Skeletal muscle satellite cell (primary cell): Measurements from ENCODE around the gene QSOX1.

Experiments
- H3K27me3 ChIP-seq: 2 replicates; pipeline ENCODE4 v1.7.0; 2013; ENCODE audit warnings: low read length; ENCODE audit not compliant: control insufficient read depth, insufficient read depth
- H3K36me3 ChIP-seq: 2 replicates; pipeline ENCODE4 v1.7.0; 2013; ENCODE audit warnings: mild to moderate bottlenecking, control low read depth, low read length; ENCODE audit not compliant: insufficient read depth
- H3K4me1 ChIP-seq: 2 replicates; pipeline ENCODE4 v1.7.0; 2013; ENCODE audit warnings: low read length; ENCODE audit not compliant: control insufficient read depth, insufficient read depth
- H3K4me2 ChIP-seq: 2 replicates; pipeline ENCODE4 v1.7.0; 2013; ENCODE audit warnings: mild to moderate bottlenecking, low read length
- H3K4me3 ChIP-seq: 2 replicates; pipeline ENCODE4 v1.7.0; 2013; ENCODE audit warnings: low read length
- H3K9ac ChIP-seq: 2 replicates; pipeline ENCODE4 v1.7.0; 2013; ENCODE audit warnings: mild to moderate bottlenecking, low read depth, low read length, moderate library complexity
- H3K9me3 ChIP-seq: replicated peaks from 2 replicates; pipeline ENCODE4 v1.7.0; 2013; ENCODE audit warnings: mild to moderate bottlenecking, control low read depth, low read length

The QSOX1 gene

GRCh38 chr1:180243517-180244221 is 89.0 kb downstream of the QSOX1 start:
- Histone ChIP-seq H3K4me1 (peaks cover 3% of the 10 kb centered on the region), H3K27me3 (peaks cover 69% of the 10 kb centered on the region), H3K36me3 (no peaks in the 10 kb centered on the region), H3K9me3 (no peaks in the 10 kb centered on the region), H3K4me3 (no peak overlapping the region), H3K9ac (no peak overlapping the region), H3K4me2 (no peak overlapping the region)

DNA sequence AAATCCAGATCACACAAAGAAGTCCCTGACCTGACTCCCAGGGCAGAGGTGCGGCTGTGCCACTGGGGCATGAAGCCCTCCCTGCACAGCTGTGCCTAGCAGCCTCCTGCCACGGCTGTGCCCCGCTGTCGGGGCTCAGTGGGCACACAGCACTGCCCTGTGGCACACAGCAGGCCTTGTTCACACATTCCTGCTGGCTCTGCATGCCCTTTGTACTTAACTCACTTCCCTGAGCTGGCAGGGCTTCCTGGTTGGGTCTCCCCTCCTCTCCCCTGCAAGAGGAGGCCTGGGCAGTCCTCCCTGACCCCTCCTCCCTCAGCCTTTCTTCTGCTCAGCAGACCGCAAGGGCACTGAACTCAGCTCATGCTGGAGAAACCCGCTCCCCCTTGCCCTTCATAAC is 90.2 kb downstream of the QSOX1 start:
- Histone ChIP-seq H3K9me3 (no peaks in the 10 kb centered on the region), H3K9ac (no peak overlapping the region), H3K27me3 (peaks cover 63% of the 10 kb centered on the region), H3K4me3 (no peak overlapping the region), H3K36me3 (no peaks in the 10 kb centered on the region), H3K4me1 (peaks cover 3% of the 10 kb centered on the region), H3K4me2 (no peak overlapping the region)

GRCh38 chr1:180246579-180246978 is 91.9 kb downstream of the QSOX1 start:
- H3K36me3 ChIP-seq = no peaks in the 10 kb centered on the region
- no peak overlapping the region for H3K9ac ChIP-seq
- peaks cover 3% of the 10 kb centered on the region for H3K4me1 ChIP-seq
- H3K4me2 ChIP-seq = no peak overlapping the region
- H3K9me3 ChIP-seq = no peaks in the 10 kb centered on the region
- H3K4me3 ChIP-seq = no peak overlapping the region
- H3K27me3 ChIP-seq = peaks cover 46% of the 10 kb centered on the region

- Histone ChIP-seq H3K9ac (no peak overlapping the region), H3K27me3 (peaks cover 41% of the 10 kb centered on the region)
Measured at GRCh38 chr1:180247061-180247460, 92.4 kb downstream of the QSOX1 start.

GRCh38 chr1:180247580-180247979 is 92.9 kb downstream of the QSOX1 start:
- Histone ChIP-seq H3K4me3 (no peak overlapping the region), H3K4me2 (no peak overlapping the region), H3K36me3 (no peaks in the 10 kb centered on the region), H3K4me1 (peaks cover 3% of the 10 kb centered on the region), H3K9me3 (no peaks in the 10 kb centered on the region), H3K9ac (no peak overlapping the region), H3K27me3 (peaks cover 36% of the 10 kb centered on the region)

More at GRCh38 chr1:180247061-180247460, 92.4 kb downstream of the QSOX1 start:
- no peak overlapping the region for H3K4me3 ChIP-seq
- no peaks in the 10 kb centered on the region for H3K36me3 ChIP-seq
- H3K4me2 ChIP-seq = no peak overlapping the region
- no peaks in the 10 kb centered on the region for H3K9me3 ChIP-seq
- H3K4me1 ChIP-seq = peaks cover 3% of the 10 kb centered on the region

DNA sequence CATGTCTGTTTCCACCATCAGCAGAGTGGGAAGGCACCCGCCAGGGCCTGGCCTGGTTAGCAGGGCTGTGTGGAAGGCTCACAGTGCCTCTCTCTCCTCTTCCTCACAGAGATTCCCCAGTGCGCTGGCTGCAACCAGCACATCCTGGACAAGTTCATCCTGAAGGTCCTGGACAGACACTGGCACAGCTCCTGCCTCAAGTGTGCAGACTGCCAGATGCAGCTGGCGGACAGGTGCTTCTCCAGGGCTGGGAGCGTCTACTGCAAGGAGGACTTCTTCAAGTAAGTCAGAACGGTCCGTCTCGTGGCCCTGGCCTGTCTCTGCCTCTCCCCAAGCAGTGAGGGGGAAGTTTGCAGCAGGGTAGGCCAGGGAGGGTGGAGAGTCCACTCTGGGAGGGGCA is 93.5 kb downstream of the QSOX1 start:
- no peak overlapping the region for H3K9ac ChIP-seq
- H3K4me2 ChIP-seq = no peak overlapping the region
- no peaks in the 10 kb centered on the region for H3K9me3 ChIP-seq
- no peak overlapping the region for H3K4me3 ChIP-seq
- H3K27me3 ChIP-seq = peaks cover 31% of the 10 kb centered on the region
- peaks cover 3% of the 10 kb centered on the region for H3K4me1 ChIP-seq
- no peaks in the 10 kb centered on the region for H3K36me3 ChIP-seq

GRCh38 chr1:180248731-180249681 is 94.3 kb downstream of the QSOX1 start:
- H3K9ac ChIP-seq = no peak overlapping the region
- no peaks in the 10 kb centered on the region for H3K9me3 ChIP-seq
- H3K27me3 ChIP-seq = peaks cover 28% of the 10 kb centered on the region
- no peaks in the 10 kb centered on the region for H3K36me3 ChIP-seq
- no peak overlapping the region for H3K4me3 ChIP-seq
- H3K4me1 ChIP-seq = peaks cover 3% of the 10 kb centered on the region
- no peak overlapping the region for H3K4me2 ChIP-seq

DNA sequence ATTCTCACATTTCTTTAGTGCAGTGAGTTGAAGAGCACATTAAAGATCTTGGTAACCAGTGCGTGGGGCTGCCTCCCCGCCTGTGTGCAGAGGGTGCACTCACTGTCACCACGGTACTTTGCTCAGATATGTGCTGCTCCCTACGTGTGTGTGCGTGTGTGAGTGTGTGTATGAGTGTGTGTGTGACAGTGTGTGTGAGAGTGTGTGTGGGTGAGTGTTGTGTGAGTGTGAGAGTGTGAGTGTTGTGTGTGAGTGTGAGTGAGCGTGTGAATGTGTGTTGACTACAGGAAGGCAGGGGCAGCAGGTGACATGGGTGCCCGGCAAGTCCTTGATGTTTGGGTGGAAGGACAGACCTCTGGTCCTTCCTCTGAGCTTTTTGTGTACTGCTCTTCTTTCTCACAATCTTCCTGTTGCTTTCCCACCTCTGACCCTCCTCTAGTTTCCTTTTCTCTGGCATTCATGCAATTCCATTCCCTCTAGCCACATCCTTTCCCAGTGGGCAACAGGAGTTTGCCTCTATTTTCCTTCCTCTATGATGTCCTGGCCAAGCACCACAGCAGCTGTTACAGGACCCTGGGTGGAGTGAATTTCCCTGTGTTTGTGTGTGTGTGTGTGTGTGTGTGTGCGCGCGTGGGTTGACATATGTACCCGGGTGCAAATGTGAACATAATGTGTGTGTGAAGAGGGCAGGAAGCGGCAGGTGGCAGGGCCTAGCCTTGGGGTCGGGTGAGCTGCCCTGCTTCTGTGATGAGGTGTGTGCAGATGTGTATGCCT is 95.2 kb downstream of the QSOX1 start:
- Histone ChIP-seq H3K36me3 (no peaks in the 10 kb centered on the region), H3K27me3 (peaks cover 19% of the 10 kb centered on the region), H3K4me1 (peaks cover 3% of the 10 kb centered on the region), H3K4me3 (no peak overlapping the region), H3K9ac (no peak overlapping the region), H3K9me3 (no peaks in the 10 kb centered on the region), H3K4me2 (no peak overlapping the region)

GRCh38 chr1:180250499-180250770 is 95.8 kb downstream of the QSOX1 start:
- H3K36me3 ChIP-seq = no peaks in the 10 kb centered on the region
- peaks cover 3% of the 10 kb centered on the region for H3K4me1 ChIP-seq
- peaks cover 19% of the 10 kb centered on the region for H3K27me3 ChIP-seq
- H3K9me3 ChIP-seq = no peaks in the 10 kb centered on the region
- H3K4me2 ChIP-seq = no peak overlapping the region
- H3K9ac ChIP-seq = no peak overlapping the region
- no peak overlapping the region for H3K4me3 ChIP-seq

- Histone ChIP-seq H3K9ac (no peak overlapping the region), H3K4me1 (peaks cover 3% of the 10 kb centered on the region), H3K4me3 (no peak overlapping the region), H3K27me3 (peaks cover 19% of the 10 kb centered on the region), H3K36me3 (no peaks in the 10 kb centered on the region), H3K4me2 (no peak overlapping the region), H3K9me3 (no peaks in the 10 kb centered on the region)
Measured at GRCh38 chr1:180250883-180251509, 96.3 kb downstream of the QSOX1 start.
